GM23338 (cell line): ENCODE data around the gene GSX1. TPM values are rescaled to one million over a fixed set of nuclear protein-coding genes. Genes with fewer than 3 reads are reported as not detected.

Source experiments
- ATAC-seq: fragments of 200-7000 bp; cut with Tn5 transposase; 3 replicates; pipeline ENCODE4 v1.9.1; 2020
- DNase-seq: peaks from one replicate; pipeline ENCODE4 v3.0.0-alpha.2; 2015; ENCODE audit warnings: low spot score
- H2AFZ ChIP-seq: fragments of 200-600 bp; sonication (generic); 2 replicates; pipeline ENCODE4 v1.8.0; 2016; ENCODE audit warnings: antibody characterized with exemption, mild to moderate bottlenecking, moderate library complexity
- H3F3A ChIP-seq: fragments of 200-600 bp; sonication (generic); replicated peaks from 2 replicates; pipeline ENCODE4 v1.8.0; 2017; ENCODE audit warnings: antibody characterized with exemption, mixed run types, low read depth
- H3K27ac ChIP-seq: fragments of 200-600 bp; sonication (generic); 2 replicates; pipeline ENCODE4 v1.6.1; 2016; ENCODE audit warnings: low read depth
- H3K27me3 ChIP-seq: fragments of 200-600 bp; sonication (generic); 2 replicates; pipeline ENCODE4 v1.8.0; 2016; ENCODE audit warnings: mild to moderate bottlenecking, mixed run types, moderate library complexity; ENCODE audit not compliant: insufficient read depth
- H3K36me3 ChIP-seq: fragments of 200-600 bp; sonication (generic); 2 replicates; pipeline ENCODE4 v1.8.0; 2016; ENCODE audit warnings: mild to moderate bottlenecking; ENCODE audit not compliant: insufficient read depth
- H3K4me1 ChIP-seq: fragments of 200-600 bp; sonication (generic); 2 replicates; pipeline ENCODE4 v1.8.0; 2016; ENCODE audit warnings: mild to moderate bottlenecking, moderate library complexity; ENCODE audit not compliant: insufficient read depth
- H3K4me2 ChIP-seq: fragments of 200-600 bp; sonication (generic); 2 replicates; pipeline ENCODE4 v1.7.1; 2017; ENCODE audit warnings: mixed run types
- H3K4me3 ChIP-seq: fragments of 200-600 bp; sonication (generic); 2 replicates; pipeline ENCODE4 v1.6.1; 2016; ENCODE audit warnings: mixed run types
- H3K79me2 ChIP-seq: fragments of 200-600 bp; sonication (generic); replicated peaks from 2 replicates; pipeline ENCODE4 v1.8.0; 2017; ENCODE audit warnings: mild to moderate bottlenecking; ENCODE audit not compliant: insufficient read depth
- H3K9me2 ChIP-seq: fragments of 200-600 bp; sonication (generic); 2 replicates; pipeline ENCODE4 v1.8.0; 2017; ENCODE audit not compliant: insufficient read depth
- H4K20me1 ChIP-seq: fragments of 200-600 bp; sonication (generic); replicated peaks from 2 replicates; pipeline ENCODE4 v1.8.0; 2017; ENCODE audit warnings: mild to moderate bottlenecking; ENCODE audit not compliant: insufficient read depth
- H3K27ac Mint-ChIP-seq: 2 replicates; pipeline ENCODE4 v1.8.0; 2020; ENCODE audit warnings: inconsistent platforms, mild to moderate bottlenecking, moderate library complexity, mixed read lengths
- H3K27me3 Mint-ChIP-seq: 3 replicates; pipeline ENCODE4 v1.8.0; 2022; ENCODE audit warnings: low read depth, mild to moderate bottlenecking, moderate library complexity, mixed read lengths, inconsistent platforms; ENCODE audit not compliant: insufficient read depth, poor library complexity
- H3K36me3 Mint-ChIP-seq: 3 replicates; pipeline ENCODE4 v1.8.0; 2021; ENCODE audit warnings: low read depth, mild to moderate bottlenecking, inconsistent platforms, moderate library complexity, mixed read lengths
- H3K4me1 Mint-ChIP-seq: 3 replicates; pipeline ENCODE4 v1.8.0; 2020; ENCODE audit warnings: mild to moderate bottlenecking, inconsistent platforms, mixed read lengths
- H3K4me3 Mint-ChIP-seq: 3 replicates; pipeline ENCODE4 v1.8.0; 2021; ENCODE audit warnings: moderate library complexity, mild to moderate bottlenecking, inconsistent platforms, mixed read lengths
- H3K9me3 Mint-ChIP-seq: 3 replicates; pipeline ENCODE4 v1.8.0; 2020; ENCODE audit warnings: moderate library complexity, mild to moderate bottlenecking, inconsistent platforms, mixed read lengths
- CREB1 ChIP-seq: fragments of 250-450 bp; sonication (Bioruptor Pico); IDR thresholded peaks from 2 replicates; pipeline ENCODE4 v1.5.0; 2020; ENCODE audit warnings: low read depth, mild to moderate bottlenecking, moderate library complexity
- ETS1 ChIP-seq: IDR thresholded peaks from 2 replicates; pipeline ENCODE4 v1.6.1; 2016; ENCODE audit warnings: antibody characterized with exemption
- EZH2 ChIP-seq: fragments of 200-600 bp; sonication (generic); IDR thresholded peaks from one replicate; pipeline ENCODE4 v1.8.0; 2017; ENCODE audit warnings: antibody characterized with exemption, mild to moderate bottlenecking, low read depth; ENCODE audit not compliant: unreplicated experiment
- EZH2phosphoT487 ChIP-seq: fragments of 200-600 bp; sonication (generic); IDR thresholded peaks from one replicate; pipeline ENCODE4 v1.8.1; 2018; ENCODE audit warnings: antibody characterized with exemption; ENCODE audit not compliant: unreplicated experiment
- POLR2AphosphoS5 ChIP-seq: IDR thresholded peaks from 2 replicates; pipeline ENCODE4 v1.6.1; 2016; ENCODE audit warnings: antibody characterized with exemption, low read depth
- ZNF114 ChIP-seq: fragments of 250-450 bp; sonication (Bioruptor Pico); IDR thresholded peaks from 2 replicates; pipeline ENCODE4 v1.5.0; 2020; ENCODE audit warnings: mild to moderate bottlenecking, moderate library complexity
- ZNF331 ChIP-seq: fragments of 250-450 bp; sonication (Bioruptor Pico); IDR thresholded peaks from 2 replicates; pipeline ENCODE4 v1.5.0; 2020; ENCODE audit warnings: low read depth, mild to moderate bottlenecking, moderate library complexity
- polyA plus RNA-seq: library from polyadenylated mRNA; unstranded; fragments of >200 nt; fragmentation: Nextera tagmentation; extraction: Ambion mirVana; gene quantifications from 2 replicates; pipeline ENCODE4 v1.2.1, GENCODE V29; 2016
- total RNA-seq: library from RNA; depleted of rRNA; stranded (reverse); fragments of >200 nt; shearing (Covaris generic); gene quantifications from 2 replicates; pipeline ENCODE4 v1.2.3, GENCODE V29; 2014
- TF ChIP-seq, protein P1 (sequence below): IDR thresholded peaks from one replicate; pipeline ENCODE4 v1.6.1; 2018; ENCODE audit warnings: antibody characterized with exemption; ENCODE audit not compliant: unreplicated experiment

GSX1 gene
- total and polyA plus RNA-seq, 2 experiments from 2014 or later, result not detected

- peaks cover 100% of the 10 kb centered on the region for H3K27me3 Mint-ChIP-seq
- Histone ChIP-seq H4K20me1 (peaks cover 38% of the 10 kb centered on the region), H3K36me3 (no peaks in the 10 kb centered on the region)
Observed at GRCh38 chr13:27794921-27795717, 2.8 kb downstream of the GSX1 start.

GRCh38 chr13:27795718-27796019, 3.4 kb downstream of the GSX1 start:
- no peaks in the 10 kb centered on the region; the same call in 1 of the 3 replicates for H3K9me3 Mint-ChIP-seq
- Histone ChIP-seq H3K9me2 (no peaks in the 10 kb centered on the region; the same call in 1 of the 2 replicates), H3K27me3 (peaks cover 100% of the 10 kb centered on the region), H4K20me1 (peaks cover 38% of the 10 kb centered on the region), H3K4me2 (peak overlapping the region; percentile 79; the same call in 1 of the 2 replicates), H3F3A (peaks cover 33% of the 10 kb centered on the region), H3K27ac (no peak overlapping the region), H3K4me1 (peaks cover 65% of the 10 kb centered on the region), H3K79me2 (no peaks in the 10 kb centered on the region), H3K4me3 (0 out of 2 replicates have a peak overlapping the region, but pooled peaks have one; percentile 43), H3K36me3 (no peaks in the 10 kb centered on the region), H2AFZ (no peak overlapping the region)
- peak overlapping the region; percentile 49; the same call in 1 of the 3 replicates for H3K4me3 Mint-ChIP-seq
- DNase-seq, result no peak
- H3K36me3 Mint-ChIP-seq, result peaks cover 3% of the 10 kb centered on the region; the same call in 1 of the 3 replicates
- ATAC-seq, result no peak
- TF ChIP-seq EZH2, result peak; percentile 9
- TF ChIP-seq CREB1, result no peak
- TF ChIP-seq POLR2AphosphoS5, result no peak
- TF ChIP-seq EZH2phosphoT487, result no peak
- TF ChIP-seq ZNF331 (CRISPR knock-in tag), result no peak
- TF ChIP-seq ETS1, result no peak
- no peak for TF ChIP-seq ZNF114
- H3K27ac Mint-ChIP-seq, result no peak overlapping the region
- H3K4me1 Mint-ChIP-seq, result peaks cover 64% of the 10 kb centered on the region
- H3K27me3 Mint-ChIP-seq, result peaks cover 100% of the 10 kb centered on the region

More at GRCh38 chr13:27794921-27795717, 2.8 kb downstream of the GSX1 start:
- peak overlapping the region; percentile 79 for H3K4me2 ChIP-seq
- Mint-ChIP-seq H3K27ac (no peak overlapping the region), H3K4me1 (peaks cover 68% of the 10 kb centered on the region), H3K36me3 (peaks cover 3% of the 10 kb centered on the region; the same call in 1 of the 3 replicates), H3K4me3 (peak overlapping the region; percentile 49), H3K9me3 (no peaks in the 10 kb centered on the region; the same call in 1 of the 3 replicates)
- peaks cover 70% of the 10 kb centered on the region for H3K4me1 ChIP-seq
- H2AFZ ChIP-seq, result no peak overlapping the region
- H3K79me2 ChIP-seq, result no peaks in the 10 kb centered on the region
- DNase-seq (peak; percentile 78), ATAC-seq (peak; percentile 5)
- peaks cover 100% of the 10 kb centered on the region for H3K27me3 ChIP-seq
- H3K9me2 ChIP-seq, result no peaks in the 10 kb centered on the region
- H3F3A ChIP-seq, result peaks cover 33% of the 10 kb centered on the region
- TF ChIP-seq, protein P1, sequence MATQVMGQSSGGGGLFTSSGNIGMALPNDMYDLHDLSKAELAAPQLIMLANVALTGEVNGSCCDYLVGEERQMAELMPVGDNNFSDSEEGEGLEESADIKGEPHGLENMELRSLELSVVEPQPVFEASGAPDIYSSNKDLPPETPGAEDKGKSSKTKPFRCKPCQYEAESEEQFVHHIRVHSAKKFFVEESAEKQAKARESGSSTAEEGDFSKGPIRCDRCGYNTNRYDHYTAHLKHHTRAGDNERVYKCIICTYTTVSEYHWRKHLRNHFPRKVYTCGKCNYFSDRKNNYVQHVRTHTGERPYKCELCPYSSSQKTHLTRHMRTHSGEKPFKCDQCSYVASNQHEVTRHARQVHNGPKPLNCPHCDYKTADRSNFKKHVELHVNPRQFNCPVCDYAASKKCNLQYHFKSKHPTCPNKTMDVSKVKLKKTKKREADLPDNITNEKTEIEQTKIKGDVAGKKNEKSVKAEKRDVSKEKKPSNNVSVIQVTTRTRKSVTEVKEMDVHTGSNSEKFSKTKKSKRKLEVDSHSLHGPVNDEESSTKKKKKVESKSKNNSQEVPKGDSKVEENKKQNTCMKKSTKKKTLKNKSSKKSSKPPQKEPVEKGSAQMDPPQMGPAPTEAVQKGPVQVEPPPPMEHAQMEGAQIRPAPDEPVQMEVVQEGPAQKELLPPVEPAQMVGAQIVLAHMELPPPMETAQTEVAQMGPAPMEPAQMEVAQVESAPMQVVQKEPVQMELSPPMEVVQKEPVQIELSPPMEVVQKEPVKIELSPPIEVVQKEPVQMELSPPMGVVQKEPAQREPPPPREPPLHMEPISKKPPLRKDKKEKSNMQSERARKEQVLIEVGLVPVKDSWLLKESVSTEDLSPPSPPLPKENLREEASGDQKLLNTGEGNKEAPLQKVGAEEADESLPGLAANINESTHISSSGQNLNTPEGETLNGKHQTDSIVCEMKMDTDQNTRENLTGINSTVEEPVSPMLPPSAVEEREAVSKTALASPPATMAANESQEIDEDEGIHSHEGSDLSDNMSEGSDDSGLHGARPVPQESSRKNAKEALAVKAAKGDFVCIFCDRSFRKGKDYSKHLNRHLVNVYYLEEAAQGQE, result no peak
- peak; percentile 78 for TF ChIP-seq EZH2phosphoT487
- TF ChIP-seq EZH2, result peak; percentile 86
- no peak overlapping the region for H3K27ac ChIP-seq
- peak overlapping the region; percentile 43 for H3K4me3 ChIP-seq
